Activated naive CD8-positive, alpha-beta T cell treated with anti-CD3 and anti-CD28 coated beads, Interleukin-2, amount 50 U/mL, for 24 hours (primary cell): ENCODE results near the gene SYNPR.
"Not testable (repeated sequence)": the region's sequence is repeated elsewhere in the genome, so short reads cannot be mapped to it uniquely, and the experiment has no call there.

Experiments used
- ATAC-seq: fragments of 150-1000 bp; cut with Tn5 transposase; one replicate; pipeline ENCODE4 v1.10.0; 2021
- DNase-seq: peaks from one replicate; pipeline ENCODE4 v3.0.0; 2021
- H3K27ac Mint-ChIP-seq: one replicate; pipeline ENCODE4 v1.8.0; 2021; ENCODE audit warnings: mild to moderate bottlenecking, mixed read lengths
- H3K27me3 Mint-ChIP-seq: one replicate; pipeline ENCODE4 v1.8.0; 2021; ENCODE audit warnings: mixed read lengths
- H3K36me3 Mint-ChIP-seq: one replicate; pipeline ENCODE4 v1.8.0; 2021; ENCODE audit warnings: low read depth, mixed read lengths
- H3K4me1 Mint-ChIP-seq: one replicate; pipeline ENCODE4 v1.8.0; 2021; ENCODE audit warnings: mixed read lengths
- H3K4me3 Mint-ChIP-seq: one replicate; pipeline ENCODE4 v1.8.0; 2021; ENCODE audit warnings: mild to moderate bottlenecking, moderate library complexity, mixed read lengths
- H3K9me3 Mint-ChIP-seq: one replicate; pipeline ENCODE4 v1.8.0; 2021; ENCODE audit warnings: mixed read lengths

SYNPR gene

DNA sequence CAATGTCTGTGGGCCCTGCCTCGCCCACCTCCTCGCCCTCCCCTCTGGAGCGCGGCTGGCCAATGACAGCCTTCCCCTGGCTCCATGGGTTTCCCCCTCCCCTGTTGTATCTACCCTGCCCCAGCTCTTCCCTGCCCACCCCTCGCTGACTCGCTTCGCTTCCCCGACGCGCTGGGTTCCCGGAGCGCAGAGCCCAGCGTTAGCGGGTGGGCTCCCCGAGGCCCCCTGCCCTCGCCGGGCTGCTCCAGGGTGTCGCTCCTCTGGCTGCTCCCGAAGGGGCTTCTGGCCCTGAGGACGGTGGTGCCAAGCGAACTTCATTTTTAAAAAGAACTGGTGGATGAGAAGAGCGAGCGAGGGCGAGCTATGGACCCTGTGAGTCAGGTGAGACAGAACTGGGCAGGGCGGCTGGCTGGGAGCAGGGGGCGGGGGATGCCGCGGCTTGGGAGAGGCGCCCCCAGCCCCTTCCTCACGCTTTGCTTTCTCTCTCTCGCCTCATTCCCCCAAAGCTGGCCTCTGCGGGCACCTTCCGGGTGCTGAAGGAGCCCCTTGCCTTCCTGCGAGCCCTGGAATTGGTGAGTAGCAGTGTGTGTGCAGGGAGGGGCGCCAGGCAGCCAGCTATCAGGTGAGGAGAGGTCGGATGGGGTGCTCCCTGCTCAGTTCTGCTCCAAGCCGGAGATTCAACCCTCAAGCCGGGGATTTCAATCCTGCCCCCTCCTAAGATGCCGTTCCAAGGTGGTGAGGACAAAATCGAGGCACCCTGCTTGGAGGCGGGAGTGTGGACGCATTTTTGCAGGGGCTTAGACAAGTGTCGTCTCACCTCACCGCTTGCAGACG lies at the start of gene SYNPR:
Gene SYNPR, plus strand, starts transcription at position 138 of the 834 bp plus-strand sequence.
- no peak for DNase-seq
- Mint-ChIP-seq H3K9me3 (no peaks in the 10 kb centered on the region), H3K4me3 (no peak within 1 kb of the TSS), H3K36me3 (no peaks in the 10 kb centered on the region), H3K4me1 (no peaks in the 10 kb centered on the region), H3K27ac (no peak within 1 kb of the TSS), H3K27me3 (peaks cover 31% of the 10 kb centered on the region)
- ATAC-seq = no peak

DNA sequence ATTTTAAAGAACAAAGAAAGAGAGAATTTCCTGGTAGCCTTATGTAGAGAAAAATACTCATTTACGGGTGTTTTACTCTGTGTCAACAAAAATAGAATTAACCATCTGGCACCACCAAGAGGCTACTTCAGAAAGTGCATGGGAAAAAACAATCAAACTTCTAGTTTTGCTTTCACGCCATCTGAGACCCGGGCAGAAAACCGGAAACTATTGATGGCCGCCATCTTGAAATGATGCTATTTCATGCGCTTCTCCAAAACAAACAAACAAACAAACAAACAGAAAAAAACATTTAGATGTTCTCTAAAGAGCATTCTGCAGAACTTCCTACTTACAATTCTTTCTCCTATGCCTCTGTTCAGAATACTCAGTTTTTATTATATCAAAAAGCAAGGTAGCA lies 49.4 kb upstream of the SYNPR start:
- no peaks in the 10 kb centered on the region for H3K4me1 Mint-ChIP-seq
- ATAC-seq (no peak), DNase-seq (no peak)
- H3K27me3 Mint-ChIP-seq = no peaks in the 10 kb centered on the region
- no peak overlapping the region for H3K27ac Mint-ChIP-seq
- no peak overlapping the region for H3K4me3 Mint-ChIP-seq
- no peaks in the 10 kb centered on the region for H3K36me3 Mint-ChIP-seq
- no peaks in the 10 kb centered on the region for H3K9me3 Mint-ChIP-seq

DNA sequence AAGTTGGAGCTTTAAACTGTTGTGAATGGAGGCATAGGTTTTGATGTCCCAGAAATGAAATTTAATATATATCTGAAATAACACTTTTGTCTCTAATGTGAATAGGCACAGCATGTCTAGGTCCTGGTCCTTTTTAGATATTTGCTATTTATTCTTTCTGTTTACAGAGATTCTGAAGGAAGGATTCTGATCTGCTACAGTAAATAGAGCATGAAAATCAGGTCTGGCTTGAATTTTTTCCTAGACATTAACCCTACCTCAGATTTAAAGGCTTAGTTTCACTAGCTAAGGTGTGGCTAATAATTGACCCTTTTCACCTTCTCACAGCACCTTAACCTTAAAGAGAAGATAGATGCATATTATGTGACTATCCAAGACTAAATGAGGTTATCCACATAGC lies 48.0 kb upstream of the SYNPR start:
- Mint-ChIP-seq H3K4me3 (no peak overlapping the region), H3K36me3 (no peaks in the 10 kb centered on the region)

DNA sequence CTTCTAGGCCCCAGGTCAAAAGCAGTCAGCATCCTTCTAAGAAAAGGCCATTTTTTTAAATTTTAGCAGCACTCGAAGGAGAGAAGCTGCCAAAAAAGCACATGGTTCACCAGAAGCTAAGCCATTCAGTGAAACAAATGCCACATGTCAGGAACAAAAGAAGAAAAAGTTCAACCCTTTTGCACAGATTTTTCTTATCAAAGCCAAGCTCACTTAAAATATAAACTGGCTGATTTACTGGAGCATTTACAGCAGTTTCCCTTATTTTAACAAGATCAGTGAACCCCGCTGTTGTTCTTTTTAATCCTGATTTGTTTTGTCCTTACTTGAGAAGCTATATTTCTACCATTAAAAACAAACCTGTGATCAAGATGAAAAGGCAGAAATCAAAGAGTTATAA lies 46.5 kb upstream of the SYNPR start:
- Mint-ChIP-seq H3K36me3 (no peaks in the 10 kb centered on the region), H3K27me3 (no peaks in the 10 kb centered on the region), H3K4me1 (no peaks in the 10 kb centered on the region), H3K4me3 (no peak overlapping the region), H3K9me3 (no peaks in the 10 kb centered on the region), H3K27ac (no peak overlapping the region)
- ATAC-seq (no peak), DNase-seq (no peak)

More for the DNA sequence above, 48.0 kb upstream of the SYNPR start:
- DNase-seq (no peak), ATAC-seq (no peak)
- Mint-ChIP-seq H3K9me3 (no peaks in the 10 kb centered on the region), H3K4me1 (no peaks in the 10 kb centered on the region), H3K27ac (no peak overlapping the region), H3K27me3 (no peaks in the 10 kb centered on the region)

GRCh38 chr3:63232764-63233396 lies 45.2 kb upstream of the SYNPR start:
- DNase-seq = no peak
- H3K36me3 Mint-ChIP-seq = no peaks in the 10 kb centered on the region
- H3K9me3 Mint-ChIP-seq = no peaks in the 10 kb centered on the region
- no peak overlapping the region for H3K4me3 Mint-ChIP-seq
- H3K27me3 Mint-ChIP-seq = peaks cover 2% of the 10 kb centered on the region
- no peaks in the 10 kb centered on the region for H3K4me1 Mint-ChIP-seq
- ATAC-seq = no peak
- no peak overlapping the region for H3K27ac Mint-ChIP-seq

DNA sequence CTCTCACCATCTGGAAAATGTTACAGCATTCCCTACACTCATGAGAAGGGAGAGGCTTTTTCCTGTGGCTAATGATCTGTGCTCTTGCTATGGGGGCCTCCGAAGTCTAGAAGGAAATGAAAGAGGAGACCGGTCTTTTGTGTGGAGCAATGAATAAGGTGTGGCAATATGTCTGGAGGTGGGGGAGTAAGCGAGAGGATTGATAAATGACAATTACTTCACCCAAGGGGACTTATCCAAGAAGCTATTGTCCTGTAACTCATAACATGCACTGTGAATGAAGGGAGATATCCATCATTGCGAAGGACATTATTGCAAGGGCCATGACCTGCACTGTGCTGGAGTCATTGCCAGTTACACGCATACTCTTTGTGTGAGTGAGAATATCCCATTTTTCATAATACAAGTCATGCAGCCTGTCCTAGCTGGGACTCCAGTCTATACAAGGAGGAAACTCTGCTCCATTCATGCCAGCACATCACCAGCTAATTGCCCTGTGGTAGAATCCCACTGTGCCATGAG lies 37.7 kb upstream of the SYNPR start:
- Mint-ChIP-seq H3K36me3 (no peaks in the 10 kb centered on the region), H3K27me3 (peaks cover 5% of the 10 kb centered on the region), H3K4me1 (no peaks in the 10 kb centered on the region), H3K27ac (no peak overlapping the region), H3K4me3 (no peak overlapping the region), H3K9me3 (peaks cover 4% of the 10 kb centered on the region)
- no peak for ATAC-seq
- no peak for DNase-seq

GRCh38 chr3:63242124-63242523 lies 36.0 kb upstream of the SYNPR start:
- Mint-ChIP-seq H3K27me3 (peaks cover 5% of the 10 kb centered on the region), H3K4me1 (no peaks in the 10 kb centered on the region), H3K4me3 (no peak overlapping the region), H3K36me3 (no peaks in the 10 kb centered on the region), H3K9me3 (peaks cover 4% of the 10 kb centered on the region), H3K27ac (no peak overlapping the region)
- no peak for ATAC-seq
- no peak for DNase-seq

- peaks cover 2% of the 10 kb centered on the region for H3K27me3 Mint-ChIP-seq
- no peak for ATAC-seq
- no peaks in the 10 kb centered on the region for H3K36me3 Mint-ChIP-seq
- H3K27ac Mint-ChIP-seq = no peak overlapping the region
- DNase-seq = no peak
- H3K9me3 Mint-ChIP-seq = peaks cover 3% of the 10 kb centered on the region
- H3K4me1 Mint-ChIP-seq = no peaks in the 10 kb centered on the region
- no peak overlapping the region for H3K4me3 Mint-ChIP-seq
These were observed 33.6 kb upstream of the SYNPR start for GRCh38 chr3:63244486-63244885.

DNA sequence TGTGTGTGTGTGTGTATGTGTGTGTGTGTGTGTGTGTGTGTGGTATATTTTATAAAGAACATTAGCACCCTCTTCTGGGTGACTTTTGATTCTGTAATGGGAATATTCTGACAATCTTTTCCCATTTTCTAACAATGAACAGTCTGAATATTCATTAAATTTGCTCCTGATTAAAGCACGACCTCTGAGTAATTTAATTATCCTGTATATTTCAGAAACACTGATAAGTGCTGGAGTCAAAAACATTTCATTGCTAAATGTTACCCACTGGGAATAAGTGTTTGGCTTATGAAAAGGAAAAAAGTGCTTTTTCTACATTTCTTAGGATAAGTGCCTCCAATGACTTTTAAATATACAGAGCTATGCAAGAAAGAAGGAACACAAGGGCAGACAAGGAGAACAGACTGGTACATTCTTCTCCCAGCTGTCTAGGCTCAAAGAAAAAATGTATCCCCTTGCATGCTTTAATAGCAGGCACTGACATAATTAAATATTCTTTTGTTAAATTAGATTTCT lies 32.3 kb upstream of the SYNPR start:
- Mint-ChIP-seq H3K9me3 (no peaks in the 10 kb centered on the region), H3K4me3 (no peak overlapping the region), H3K27me3 (no peaks in the 10 kb centered on the region), H3K27ac (no peak overlapping the region), H3K4me1 (no peaks in the 10 kb centered on the region), H3K36me3 (no peaks in the 10 kb centered on the region)
- ATAC-seq (no peak), DNase-seq (no peak)

DNA sequence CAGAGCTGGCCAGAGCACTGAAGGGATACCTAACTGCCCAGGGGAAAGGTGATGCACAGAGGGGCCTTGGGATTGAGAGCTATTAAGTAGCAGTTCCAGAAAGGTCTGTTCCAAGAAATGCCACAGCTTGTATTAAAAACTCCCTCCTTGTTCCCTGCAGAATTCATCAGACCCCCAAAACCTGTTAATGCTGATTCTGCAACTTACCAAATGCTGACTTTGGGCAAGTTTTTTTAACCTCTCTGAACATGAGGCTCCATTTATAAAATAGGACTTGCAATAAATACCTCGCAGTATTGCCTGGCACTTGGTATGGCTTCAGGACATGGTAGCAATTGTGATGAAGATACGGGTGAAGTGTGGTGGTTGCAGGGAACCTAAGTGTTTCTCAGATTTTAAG lies 30.1 kb upstream of the SYNPR start:
- Mint-ChIP-seq H3K9me3 (no peaks in the 10 kb centered on the region), H3K4me1 (no peaks in the 10 kb centered on the region), H3K4me3 (no peak overlapping the region), H3K27ac (no peak overlapping the region), H3K36me3 (no peaks in the 10 kb centered on the region), H3K27me3 (no peaks in the 10 kb centered on the region)
- no peak for DNase-seq
- ATAC-seq = no peak

GRCh38 chr3:63251499-63251898 lies 26.6 kb upstream of the SYNPR start:
- Mint-ChIP-seq H3K4me3 (no peak overlapping the region), H3K27ac (no peak overlapping the region), H3K36me3 (no peaks in the 10 kb centered on the region), H3K4me1 (no peaks in the 10 kb centered on the region), H3K27me3 (no peaks in the 10 kb centered on the region), H3K9me3 (no peaks in the 10 kb centered on the region)
- ATAC-seq = no peak
- no peak for DNase-seq

DNA sequence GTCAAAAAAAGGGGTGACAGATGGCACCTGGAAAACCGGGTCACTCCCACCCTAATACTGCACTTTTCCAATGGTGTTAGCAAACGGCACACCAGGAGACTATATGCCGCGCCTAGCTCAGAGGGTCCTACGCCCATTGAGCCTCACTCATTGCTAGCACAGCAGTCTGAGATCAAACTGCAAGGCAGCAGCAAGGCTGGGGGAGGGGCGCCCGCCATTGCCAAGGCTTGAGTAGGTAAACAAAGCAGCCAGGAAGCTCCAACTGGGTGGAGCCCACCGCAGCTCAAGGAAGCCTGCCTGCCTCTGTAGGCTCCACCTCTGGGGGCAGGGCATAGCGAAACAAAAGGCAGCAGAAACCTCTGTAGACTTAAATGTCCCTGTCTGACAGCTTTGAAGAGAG lies 22.3 kb upstream of the SYNPR start:
- H3K27ac Mint-ChIP-seq, H3K9me3 Mint-ChIP-seq, H3K36me3 Mint-ChIP-seq, DNase-seq, H3K4me1 Mint-ChIP-seq, H3K27me3 Mint-ChIP-seq, H3K4me3 Mint-ChIP-seq, ATAC-seq: not testable (repeated sequence)

GRCh38 chr3:63264716-63265115 lies 13.4 kb upstream of the SYNPR start:
- no peaks in the 10 kb centered on the region for H3K27me3 Mint-ChIP-seq
- ATAC-seq = no peak

DNA sequence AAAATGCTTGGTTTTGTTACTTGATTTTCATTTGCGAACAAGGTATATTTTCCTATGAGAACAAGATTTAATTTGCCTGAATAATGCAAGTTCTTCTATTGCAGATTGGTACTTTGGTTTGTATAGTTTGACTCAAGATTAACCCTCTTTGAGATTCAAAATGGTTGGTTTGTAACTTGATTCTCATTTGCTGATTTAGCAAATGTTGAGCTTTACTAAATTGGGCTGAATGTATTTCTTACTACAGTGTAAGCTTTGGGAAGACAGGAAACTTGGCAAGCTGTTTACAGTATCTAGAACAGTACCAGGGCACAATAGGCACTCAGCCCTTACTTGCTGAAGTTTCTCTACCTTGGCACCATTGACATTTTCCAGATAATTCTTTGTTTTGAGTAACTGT lies 3.7 kb upstream of the SYNPR start:
- DNase-seq (no peak), ATAC-seq (no peak)
- Mint-ChIP-seq H3K4me3 (no peak overlapping the region), H3K36me3 (no peaks in the 10 kb centered on the region), H3K9me3 (peaks cover 7% of the 10 kb centered on the region), H3K27me3 (peaks cover 20% of the 10 kb centered on the region), H3K27ac (no peak overlapping the region), H3K4me1 (no peaks in the 10 kb centered on the region)

More at GRCh38 chr3:63264716-63265115, 13.4 kb upstream of the SYNPR start:
- H3K9me3 Mint-ChIP-seq = peaks cover 3% of the 10 kb centered on the region
- no peak overlapping the region for H3K4me3 Mint-ChIP-seq
- H3K27ac Mint-ChIP-seq = no peak overlapping the region
- no peak for DNase-seq
- H3K4me1 Mint-ChIP-seq = no peaks in the 10 kb centered on the region
- H3K36me3 Mint-ChIP-seq = no peaks in the 10 kb centered on the region
